B cell (primary cell): ENCODE results near the gene SLC8A3.

Experiments used
- EZH2 ChIP-seq: IDR thresholded peaks from 2 replicates; pipeline ENCODE4 v1.6.1; 2012; ENCODE audit warnings: borderline replicate concordance, low read depth, mild to moderate bottlenecking, moderate library complexity, low read length; ENCODE audit not compliant: insufficient read depth, poor library complexity, severe bottlenecking
- TF ChIP-seq, protein P1 (sequence below): fragments of 200-600 bp; IDR thresholded peaks from one replicate; pipeline ENCODE4 v1.8.0; 2022; ENCODE audit warnings: antibody characterized with exemption, mild to moderate bottlenecking

DNA sequence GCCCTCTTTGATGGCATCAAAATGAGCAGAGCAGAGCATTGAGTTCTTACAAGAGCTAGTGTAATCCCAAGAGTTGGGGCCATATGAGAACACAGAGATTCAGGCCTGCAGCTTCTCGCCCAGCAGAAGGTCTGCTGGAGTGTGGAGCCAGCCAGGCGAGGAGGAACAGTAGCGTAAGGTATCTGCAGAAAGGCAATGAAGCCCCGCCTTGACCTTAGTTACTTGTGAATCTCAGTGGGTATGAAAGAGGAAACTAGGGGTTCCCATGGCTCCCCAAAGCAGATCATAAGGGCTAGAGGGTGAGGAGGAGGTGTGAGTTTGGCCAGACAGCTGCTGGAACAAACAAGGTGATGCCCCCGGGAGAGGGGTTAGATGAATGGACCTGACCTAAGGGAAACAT is 49.4 kb downstream of the SLC8A3 start:
- TF ChIP-seq, protein P1, sequence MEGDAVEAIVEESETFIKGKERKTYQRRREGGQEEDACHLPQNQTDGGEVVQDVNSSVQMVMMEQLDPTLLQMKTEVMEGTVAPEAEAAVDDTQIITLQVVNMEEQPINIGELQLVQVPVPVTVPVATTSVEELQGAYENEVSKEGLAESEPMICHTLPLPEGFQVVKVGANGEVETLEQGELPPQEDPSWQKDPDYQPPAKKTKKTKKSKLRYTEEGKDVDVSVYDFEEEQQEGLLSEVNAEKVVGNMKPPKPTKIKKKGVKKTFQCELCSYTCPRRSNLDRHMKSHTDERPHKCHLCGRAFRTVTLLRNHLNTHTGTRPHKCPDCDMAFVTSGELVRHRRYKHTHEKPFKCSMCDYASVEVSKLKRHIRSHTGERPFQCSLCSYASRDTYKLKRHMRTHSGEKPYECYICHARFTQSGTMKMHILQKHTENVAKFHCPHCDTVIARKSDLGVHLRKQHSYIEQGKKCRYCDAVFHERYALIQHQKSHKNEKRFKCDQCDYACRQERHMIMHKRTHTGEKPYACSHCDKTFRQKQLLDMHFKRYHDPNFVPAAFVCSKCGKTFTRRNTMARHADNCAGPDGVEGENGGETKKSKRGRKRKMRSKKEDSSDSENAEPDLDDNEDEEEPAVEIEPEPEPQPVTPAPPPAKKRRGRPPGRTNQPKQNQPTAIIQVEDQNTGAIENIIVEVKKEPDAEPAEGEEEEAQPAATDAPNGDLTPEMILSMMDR: no peak
- TF ChIP-seq EZH2: no peak
